Measurements from ENCODE around the gene DENND1A. TPM values are rescaled to one million over a fixed set of nuclear protein-coding genes. Genes with fewer than 3 reads are reported as not detected.

Gene DENND1A
- total RNA-seq, 1 experiment from 2014 or later: 19.7 TPM

- intact Hi-C loops (cut with micrococcal nuclease; ENCODE audit: unreplicated experiment) (no loop called here), in situ Hi-C loops (cut with HindIII; ENCODE audit: low pct_unique_long_range_greater_than_20kb, low sequenced_read_pairs) (no loop called here)
- POLR2A ChIA-PET: no interaction called here
- DNase-seq (ENCODE audit: low read depth, low spot score) (no peak), ATAC-seq (no peak)
- H3K4me3 ChIP-seq (ENCODE audit: low read depth in 2 of 2, low read length in 2 of 2): no peak overlapping the region
- H3K9me3 ChIP-seq (ENCODE audit: control insufficient read depth, insufficient read depth, low read depth, low read length): peaks cover 19% of the 10 kb centered on the region; the same call in 1 of the 2 replicates
- no peaks in the 10 kb centered on the region for H3K27me3 ChIP-seq (ENCODE audit: control insufficient read depth, insufficient read depth, low read length)
- TF ChIP-seq SIN3A (IDR thresholded peaks at IDR 0.05; ENCODE audit: borderline replicate concordance, insufficient read depth, low read depth, low read length) (no peak), POLR2AphosphoS5 (IDR thresholded peaks at IDR 0.05; ENCODE audit: low read depth, low read length) (no peak), TCF7L2 (IDR thresholded peaks at IDR 0.05; ENCODE audit: low read depth, low read length) (no peak), REST (IDR thresholded peaks at IDR 0.05; ENCODE audit: insufficient read depth in 1 of 2, low read depth in 2 of 2, low read length in 1 of 2) (no peak), CTCF (IDR thresholded peaks at IDR 0.05) (no peak)
- H3K36me3 ChIP-seq (ENCODE audit: control insufficient read depth, insufficient read depth, low read length): no peaks in the 10 kb centered on the region
- CTCF ChIA-PET: no interaction called here
- H3K27ac ChIP-seq (ENCODE audit: low read length): no peak overlapping the region
- no peaks in the 10 kb centered on the region; the same call in 1 of the 2 replicates for H3K4me1 ChIP-seq (ENCODE audit: control insufficient read depth, insufficient read depth, low read length)
- BruUV-seq (replicated peaks): no TSS peak
These were observed 96.9 kb downstream of the DENND1A start for GRCh38 chr9:123832858-123833650.

- intact Hi-C loops (cut with micrococcal nuclease; ENCODE audit: unreplicated experiment) (no loop called here), in situ Hi-C loops (cut with HindIII; ENCODE audit: low pct_unique_long_range_greater_than_20kb, low sequenced_read_pairs) (no loop called here)
- Histone ChIP-seq H3K9me3 (ENCODE audit: control insufficient read depth, insufficient read depth, low read depth, low read length) (peaks cover 25% of the 10 kb centered on the region; the same call in 1 of the 2 replicates), H3K27me3 (ENCODE audit: control insufficient read depth, insufficient read depth, low read length) (no peaks in the 10 kb centered on the region), H3K36me3 (ENCODE audit: control insufficient read depth, insufficient read depth, low read length) (no peaks in the 10 kb centered on the region), H3K4me1 (ENCODE audit: control insufficient read depth, insufficient read depth, low read length) (no peaks in the 10 kb centered on the region; the same call in 1 of the 2 replicates), H3K27ac (ENCODE audit: low read length) (no peak overlapping the region), H3K4me3 (ENCODE audit: low read depth in 2 of 2, low read length in 2 of 2) (no peak overlapping the region)
- ChIA-PET POLR2A (no interaction called here), CTCF (no interaction called here)
- ATAC-seq: no peak
- no TSS peak for BruUV-seq (replicated peaks)
- DNase-seq (ENCODE audit: low read depth, low spot score): no peak
- TF ChIP-seq CTCF (IDR thresholded peaks at IDR 0.05): no peak
- TF ChIP-seq REST (IDR thresholded peaks at IDR 0.05; ENCODE audit: insufficient read depth in 1 of 2, low read depth in 2 of 2, low read length in 1 of 2): no peak
- no peak for TF ChIP-seq TCF7L2 (IDR thresholded peaks at IDR 0.05; ENCODE audit: low read depth, low read length)
- TF ChIP-seq SIN3A (IDR thresholded peaks at IDR 0.05; ENCODE audit: borderline replicate concordance, insufficient read depth, low read depth, low read length): no peak
These were observed 97.8 kb downstream of the DENND1A start for GRCh38 chr9:123832176-123832575.
